Cardiac septum (tissue), 1 donor: ENCODE measurements around the gene PVR. TPM values are rescaled to one million over a fixed set of nuclear protein-coding genes. Genes with fewer than 3 reads are reported as not detected.
A peak's percentile ranks its signal among the peaks of the same experiment; 100 is the strongest.
"Not testable (repeated sequence)": the region's sequence is repeated elsewhere in the genome, so short reads cannot be mapped to it uniquely, and the experiment has no call there.

Experiments
- DNase-seq: peaks from one replicate; pipeline ENCODE4 v3.0.0-alpha.2; 2020; ENCODE audit warnings: low spot score
- intact Hi-C: fragments of 100-400 bp; cut with DNase I; formaldehyde crosslinking; loops from one replicate; pipeline ENCODE4 v1.14.0; 2022
- long read RNA-seq: library from polyadenylated mRNA; unstranded; transcript quantifications from one replicate; pipeline ENCODE4 v2.0.0, GENCODE V29; 2021
- total RNA-seq: library from RNA; stranded (reverse); fragmentation: NEBNext Ultra II Directional; extraction: Animal tissue kit (Norgen Biotek cat#: 25700); gene quantifications from one replicate; pipeline ENCODE4 v1.2.1, GENCODE V29; 2021
- donor health status: DM: no; HTN: no; CAD: no.

Gene PVR
- 44.0 TPM for total RNA-seq
- long read RNA-seq, transcript PVR-205 (8 exons, 3,325 nt), result minor isoform, 25 of 83 reads
- long read RNA-seq, transcript PVR-204 (6 exons, 1,344 nt), result major isoform, 30 of 83 reads
- long read RNA-seq, partial matches to known transcripts, result 16 of 83 reads
- long read RNA-seq, other reads (novel, unspliced or antisense), result 10 of 83 reads

- intact Hi-C loops, result no loop called here
- peak; percentile 86 for DNase-seq
Observed at GRCh38 chr19:44643605-44644401, at the start of gene PVR. Gene PVR (plus strand): TSS chr19:44643910. CDS start chr19:44644097, 187 bp downstream.

GRCh38 chr19:44596428-44597130 is 47.1 kb upstream of the PVR start:
- intact Hi-C loops, result no loop called here
- no peak for DNase-seq

GRCh38 chr19:44597131-44597491 is 46.6 kb upstream of the PVR start:
- no peak for DNase-seq
- intact Hi-C loops, result no loop called here

- intact Hi-C loops, result no loop called here
Observed at GRCh38 chr19:44598355-44598754, 45.4 kb upstream of the PVR start.

GRCh38 chr19:44598880-44599279 is 44.8 kb upstream of the PVR start:
- intact Hi-C loops, result no loop called here
- no peak for DNase-seq

More at GRCh38 chr19:44598355-44598754, 45.4 kb upstream of the PVR start:
- DNase-seq, result no peak

- no peak for DNase-seq
- intact Hi-C loops, result no loop called here
Observed at GRCh38 chr19:44600466-44600865, 43.2 kb upstream of the PVR start.

GRCh38 chr19:44602081-44602480 is 41.6 kb upstream of the PVR start:
- DNase-seq, result no peak
- intact Hi-C loops, result no loop called here

GRCh38 chr19:44603201-44603945 is 40.3 kb upstream of the PVR start:
- no peak for DNase-seq
- intact Hi-C loops, result no loop called here

GRCh38 chr19:44604241-44604640 is 39.5 kb upstream of the PVR start:
- no peak for DNase-seq
- intact Hi-C loops, result no loop called here

- intact Hi-C loops, result no loop called here
- no peak for DNase-seq
Observed at GRCh38 chr19:44605547-44605946, 38.2 kb upstream of the PVR start.

GRCh38 chr19:44607049-44607448 is 36.7 kb upstream of the PVR start:
- DNase-seq, result no peak

GRCh38 chr19:44607917-44608316 is 35.8 kb upstream of the PVR start:
- intact Hi-C loops, result no loop called here
- no peak for DNase-seq

More at GRCh38 chr19:44607049-44607448, 36.7 kb upstream of the PVR start:
- intact Hi-C loops, result no loop called here

GRCh38 chr19:44608391-44608821 is 35.3 kb upstream of the PVR start:
- intact Hi-C loops, result no loop called here

GRCh38 chr19:44609219-44609618 is 34.5 kb upstream of the PVR start:
- DNase-seq, result no peak
- intact Hi-C loops, result no loop called here

More at GRCh38 chr19:44608391-44608821, 35.3 kb upstream of the PVR start:
- DNase-seq, result no peak

GRCh38 chr19:44610497-44610896 is 33.2 kb upstream of the PVR start:
- intact Hi-C loops, DNase-seq: not testable (repeated sequence)

GRCh38 chr19:44611812-44612295 is 31.9 kb upstream of the PVR start:
- intact Hi-C loops, result no loop called here
- no peak for DNase-seq

- intact Hi-C loops, result no loop called here
- DNase-seq, result no peak
Observed at GRCh38 chr19:44613295-44614178, 30.2 kb upstream of the PVR start, which contains the start of gene IGSF23. Gene IGSF23 (plus strand): TSS chr19:44613563. CDS start chr19:44613646, 83 bp downstream.

GRCh38 chr19:44614313-44614712 is 29.4 kb upstream of the PVR start:
- intact Hi-C loops, result no loop called here

GRCh38 chr19:44615863-44616247 is 27.9 kb upstream of the PVR start:
- DNase-seq, result no peak
- intact Hi-C loops, result no loop called here

More at GRCh38 chr19:44614313-44614712, 29.4 kb upstream of the PVR start:
- DNase-seq, result no peak
